GM20000 (cell line): ENCODE results near the gene GDF7.

Experiments
- DNase-seq: peaks from one replicate; pipeline ENCODE4 v3.0.0; 2012; ENCODE audit warnings: low spot score
- TF ChIP-seq, protein P1 (sequence below): IDR thresholded peaks from 2 replicates; pipeline ENCODE4 v1.5.1; 2012; ENCODE audit warnings: mild to moderate bottlenecking, control low read depth; ENCODE audit errors: extremely low read depth, missing control alignments

GDF7 gene

DNA sequence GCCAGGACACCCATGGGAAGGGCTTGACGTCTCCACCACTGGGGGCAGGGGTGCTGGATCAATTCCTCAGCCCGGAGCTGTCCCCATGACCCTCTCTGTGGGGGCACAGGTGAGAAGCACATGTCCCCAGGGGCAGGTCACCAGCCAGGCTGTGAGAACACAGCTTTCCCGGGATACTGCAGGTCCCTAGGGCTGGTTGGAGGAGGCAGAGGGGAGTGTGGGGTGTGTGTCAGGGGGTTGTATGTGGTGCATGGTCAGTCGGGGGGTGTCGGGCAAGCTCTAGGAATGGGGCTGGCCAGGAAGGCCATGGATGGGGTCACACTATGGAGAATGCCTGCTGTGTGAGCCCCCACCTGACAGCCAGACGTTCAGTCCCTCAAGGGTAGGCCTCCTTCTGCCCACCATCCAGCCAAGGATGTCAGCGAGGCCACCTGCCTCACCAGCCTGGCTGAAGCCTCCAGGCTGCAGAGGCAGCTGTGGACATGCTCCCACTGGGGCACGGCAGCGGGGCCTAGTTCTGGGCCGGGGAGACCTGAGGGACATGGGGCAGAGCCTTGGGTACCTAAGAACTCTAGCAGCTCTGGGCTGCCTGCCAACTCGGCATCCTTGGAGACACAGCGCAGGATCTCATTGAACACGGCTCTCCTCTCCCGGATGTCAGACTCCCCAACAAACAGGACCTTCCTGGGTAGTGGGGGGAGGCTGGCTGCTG, 26.4 kb upstream of the GDF7 start:
- no peak for DNase-seq
- TF ChIP-seq, protein P1, sequence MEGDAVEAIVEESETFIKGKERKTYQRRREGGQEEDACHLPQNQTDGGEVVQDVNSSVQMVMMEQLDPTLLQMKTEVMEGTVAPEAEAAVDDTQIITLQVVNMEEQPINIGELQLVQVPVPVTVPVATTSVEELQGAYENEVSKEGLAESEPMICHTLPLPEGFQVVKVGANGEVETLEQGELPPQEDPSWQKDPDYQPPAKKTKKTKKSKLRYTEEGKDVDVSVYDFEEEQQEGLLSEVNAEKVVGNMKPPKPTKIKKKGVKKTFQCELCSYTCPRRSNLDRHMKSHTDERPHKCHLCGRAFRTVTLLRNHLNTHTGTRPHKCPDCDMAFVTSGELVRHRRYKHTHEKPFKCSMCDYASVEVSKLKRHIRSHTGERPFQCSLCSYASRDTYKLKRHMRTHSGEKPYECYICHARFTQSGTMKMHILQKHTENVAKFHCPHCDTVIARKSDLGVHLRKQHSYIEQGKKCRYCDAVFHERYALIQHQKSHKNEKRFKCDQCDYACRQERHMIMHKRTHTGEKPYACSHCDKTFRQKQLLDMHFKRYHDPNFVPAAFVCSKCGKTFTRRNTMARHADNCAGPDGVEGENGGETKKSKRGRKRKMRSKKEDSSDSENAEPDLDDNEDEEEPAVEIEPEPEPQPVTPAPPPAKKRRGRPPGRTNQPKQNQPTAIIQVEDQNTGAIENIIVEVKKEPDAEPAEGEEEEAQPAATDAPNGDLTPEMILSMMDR = no peak

DNA sequence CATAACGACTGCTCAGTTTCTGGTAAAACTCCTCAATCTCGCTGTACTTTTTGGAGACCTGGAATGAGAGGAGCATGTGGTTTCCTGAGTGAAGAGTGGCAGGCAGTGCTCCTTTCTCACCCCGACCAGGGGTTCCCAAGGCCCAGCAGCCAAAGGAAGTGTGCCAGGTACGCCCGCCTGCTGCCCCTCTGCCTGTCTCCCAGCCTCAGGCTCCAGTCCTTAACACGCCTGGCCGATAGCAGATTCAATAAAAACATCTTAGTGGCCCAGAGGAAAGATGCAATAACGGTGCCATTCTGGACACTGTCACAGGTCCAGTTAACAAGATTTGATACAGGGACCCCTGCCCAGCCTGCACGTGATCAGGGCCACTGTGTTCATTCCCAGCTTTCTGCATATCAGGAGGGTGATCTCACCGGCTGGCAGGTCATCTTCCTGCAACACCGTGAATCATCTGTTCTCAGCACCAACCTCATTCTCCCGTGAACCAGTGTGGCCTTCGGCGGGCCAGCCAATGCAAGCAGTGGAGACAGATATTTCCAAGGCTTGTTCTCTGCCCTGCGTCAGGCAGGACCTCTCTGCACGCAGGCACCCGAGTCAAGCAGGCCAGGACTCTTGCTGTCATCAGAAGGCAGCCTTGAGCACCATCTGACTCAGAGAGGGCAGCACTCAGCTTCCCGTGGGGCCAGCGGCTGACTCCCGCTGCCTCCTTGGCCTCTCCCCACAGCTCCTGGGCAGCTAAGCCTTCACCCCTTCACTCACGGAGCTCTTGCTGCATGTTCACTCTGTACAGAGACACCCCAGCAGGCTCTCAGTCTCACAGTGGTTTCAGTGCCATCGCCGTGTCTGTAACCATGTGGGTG, 25.6 kb upstream of the GDF7 start:
- TF ChIP-seq, protein P1 = no peak
- no peak for DNase-seq

DNA sequence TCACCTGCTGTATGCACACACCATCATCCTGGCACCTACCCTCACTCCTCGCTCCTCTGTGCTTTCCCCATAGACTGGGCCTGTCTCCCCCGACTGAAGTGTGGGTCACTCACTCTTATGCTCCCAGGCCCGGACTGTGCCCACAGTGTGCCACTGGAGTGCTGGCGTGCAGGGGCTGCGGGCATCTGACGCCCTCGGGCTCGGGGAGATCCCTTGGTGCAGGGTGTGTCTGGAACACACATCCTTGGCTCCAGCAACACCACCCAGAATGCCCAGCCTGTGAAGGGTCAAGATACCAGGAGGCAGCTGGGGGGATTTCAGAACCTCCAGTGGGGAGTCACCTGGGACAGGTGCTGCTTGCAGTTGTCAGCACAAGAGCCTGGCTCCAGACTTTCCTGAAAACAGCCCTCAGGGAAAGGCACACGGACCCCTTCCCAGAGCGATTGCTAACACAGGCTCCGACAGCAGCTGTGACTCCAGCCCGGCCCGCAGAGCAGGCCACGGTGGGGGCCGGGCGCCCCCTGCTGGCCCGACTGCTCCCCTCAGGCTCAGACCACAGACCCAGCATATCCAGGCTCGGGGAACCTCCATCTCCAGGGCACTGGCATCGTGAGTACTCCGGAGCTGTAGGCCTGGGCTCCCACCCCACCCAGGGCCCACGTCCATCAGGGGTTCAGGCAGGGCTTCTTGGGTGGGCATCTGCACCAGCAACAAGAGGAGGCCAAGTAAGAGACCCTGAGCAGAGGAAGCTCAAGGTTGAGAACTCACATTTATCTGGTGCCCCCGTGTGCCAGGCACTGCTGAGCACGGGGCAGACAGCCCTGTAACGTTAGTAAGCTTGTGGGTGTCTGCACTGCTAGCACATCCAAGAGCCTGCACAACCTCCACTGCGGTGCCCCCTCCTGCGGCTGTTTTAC, 24.6 kb upstream of the GDF7 start:
- peak; percentile 89 for DNase-seq
- TF ChIP-seq, protein P1 = peak; percentile 81

DNA sequence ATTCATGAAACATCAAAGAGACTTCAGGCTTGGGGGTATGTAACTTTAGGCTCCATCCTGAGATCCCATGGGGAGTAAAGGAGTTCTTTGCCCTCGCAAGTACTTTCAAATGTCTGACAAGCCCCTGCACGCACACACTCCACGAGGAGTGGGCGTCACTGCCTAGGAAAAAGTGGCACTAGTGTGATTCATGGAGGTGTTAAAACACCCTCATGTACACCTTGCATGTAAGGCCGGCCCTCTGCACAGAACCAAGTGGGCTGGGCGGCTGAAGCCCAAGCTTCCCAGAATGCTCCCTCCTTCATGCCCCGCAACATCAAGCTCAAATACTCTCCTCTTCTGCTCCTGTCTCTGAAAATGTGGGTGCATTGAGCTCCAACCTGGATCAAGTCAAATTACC, 23.9 kb upstream of the GDF7 start:
- DNase-seq = no peak
- TF ChIP-seq, protein P1 = no peak

DNA sequence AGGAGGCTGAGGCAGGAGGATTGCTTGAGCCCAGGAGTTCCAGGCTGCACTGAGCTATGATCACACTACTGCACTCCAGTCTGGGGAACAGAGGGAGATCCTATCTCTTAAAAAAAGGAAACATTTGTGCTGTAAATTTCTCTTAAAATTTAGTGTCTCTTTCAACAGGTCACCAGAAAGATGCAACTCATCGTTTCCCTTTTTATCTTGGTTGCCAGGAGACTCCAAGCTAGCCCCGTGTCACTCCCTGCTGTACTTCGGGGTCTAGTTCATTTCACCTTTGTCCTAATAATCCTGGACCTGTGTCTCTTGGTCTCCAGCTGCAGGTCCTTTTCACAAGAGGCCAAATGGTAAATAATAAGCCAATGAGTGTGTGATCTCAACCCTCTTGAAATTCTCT, 23.1 kb upstream of the GDF7 start:
- TF ChIP-seq, protein P1 = no peak
- no peak for DNase-seq

DNA sequence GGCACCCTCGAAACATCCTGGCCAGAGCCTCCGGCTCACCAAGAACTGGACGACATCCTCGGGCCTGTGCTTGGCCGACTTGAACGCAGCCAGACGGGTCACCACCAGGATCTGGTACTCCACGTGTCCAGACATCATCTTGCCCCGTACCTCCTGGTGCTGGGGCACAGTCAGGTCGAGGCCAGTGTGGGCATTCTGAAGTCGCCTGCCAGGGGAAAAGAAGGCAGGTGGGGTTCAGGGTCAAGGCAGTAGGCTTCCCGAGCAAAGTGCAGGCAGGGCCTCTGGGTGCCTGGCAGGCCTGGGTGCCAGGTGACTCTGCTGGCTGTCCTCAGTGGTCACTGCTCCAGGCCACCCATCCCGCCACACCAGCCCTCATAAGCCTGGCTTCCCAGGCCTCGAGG, 21.6 kb upstream of the GDF7 start:
- TF ChIP-seq, protein P1 = no peak
- DNase-seq = no peak
